HG03175 (cell line): Measurements from ENCODE around the gene EXOSC1.
"Not testable (repeated sequence)": the region's sequence is repeated elsewhere in the genome, so short reads cannot be mapped to it uniquely, and the experiment has no call there.

Experiments used
- ATAC-seq: cut with Tn5 transposase; IDR thresholded peaks from one replicate; pipeline ENCODE4 v1.9.1; 2021; ENCODE audit warnings: mild to moderate bottlenecking, moderate library complexity; ENCODE audit not compliant: unreplicated experiment

EXOSC1 gene

DNA sequence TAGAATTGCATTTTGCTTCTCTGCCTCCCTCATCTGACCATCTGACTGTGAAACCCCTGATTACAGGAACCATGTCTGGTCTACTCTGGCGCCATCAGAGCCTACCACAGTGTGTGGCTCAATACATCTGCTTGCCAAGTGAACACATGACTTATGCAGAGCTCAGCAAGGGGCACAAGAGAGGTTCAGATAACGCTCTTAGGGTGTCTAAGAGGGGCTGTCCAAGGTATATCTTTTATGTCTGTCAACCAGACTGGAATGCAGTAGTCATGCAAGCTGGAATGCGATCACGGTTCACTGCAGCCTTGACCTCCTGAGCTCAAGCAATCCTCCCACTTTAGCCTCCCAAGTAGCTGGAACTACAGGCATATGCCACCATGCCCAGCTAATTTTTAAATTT, 34.4 kb downstream of the EXOSC1 start:
- ATAC-seq, result no peak

DNA sequence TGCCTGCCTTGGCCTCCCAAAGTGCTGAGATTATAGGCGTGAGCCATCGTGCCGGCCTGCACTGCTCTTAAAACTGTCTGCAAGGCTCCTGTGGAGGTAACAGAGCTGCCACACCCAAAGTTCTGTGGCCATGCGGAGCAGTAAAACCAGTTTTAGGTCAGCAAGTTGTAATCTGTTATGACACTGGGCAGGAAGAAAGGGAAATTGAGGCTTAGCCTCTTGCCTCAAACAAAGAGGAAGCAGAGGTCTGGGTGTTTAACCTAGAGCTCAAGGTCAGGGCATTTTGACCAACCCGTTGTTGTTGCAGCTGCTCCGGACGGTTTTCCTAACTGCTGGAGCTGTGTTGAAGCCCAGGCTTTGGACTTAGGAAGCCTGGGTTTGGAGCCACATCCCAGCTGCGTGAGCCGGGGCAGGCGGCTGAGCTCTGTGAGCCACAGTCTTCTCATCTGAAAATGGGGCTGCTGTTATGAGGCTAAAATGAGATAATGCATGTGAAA, 37.3 kb downstream of the EXOSC1 start:
- ATAC-seq, result no peak

DNA sequence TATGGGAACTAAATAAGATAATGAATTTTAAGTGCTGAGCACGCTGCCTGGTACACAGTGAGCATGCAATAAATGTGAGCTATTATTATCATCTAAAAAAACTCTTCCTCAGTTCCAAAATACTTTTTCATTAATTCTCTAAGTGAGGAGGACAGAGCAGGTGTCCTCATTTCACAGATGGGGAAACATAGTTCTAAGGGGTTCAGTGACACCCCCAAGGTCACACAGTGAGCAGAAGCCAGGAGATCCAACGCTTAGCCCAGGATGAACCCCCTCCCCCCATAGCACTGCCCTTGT, 37.9 kb downstream of the EXOSC1 start:
- ATAC-seq, result no peak

DNA sequence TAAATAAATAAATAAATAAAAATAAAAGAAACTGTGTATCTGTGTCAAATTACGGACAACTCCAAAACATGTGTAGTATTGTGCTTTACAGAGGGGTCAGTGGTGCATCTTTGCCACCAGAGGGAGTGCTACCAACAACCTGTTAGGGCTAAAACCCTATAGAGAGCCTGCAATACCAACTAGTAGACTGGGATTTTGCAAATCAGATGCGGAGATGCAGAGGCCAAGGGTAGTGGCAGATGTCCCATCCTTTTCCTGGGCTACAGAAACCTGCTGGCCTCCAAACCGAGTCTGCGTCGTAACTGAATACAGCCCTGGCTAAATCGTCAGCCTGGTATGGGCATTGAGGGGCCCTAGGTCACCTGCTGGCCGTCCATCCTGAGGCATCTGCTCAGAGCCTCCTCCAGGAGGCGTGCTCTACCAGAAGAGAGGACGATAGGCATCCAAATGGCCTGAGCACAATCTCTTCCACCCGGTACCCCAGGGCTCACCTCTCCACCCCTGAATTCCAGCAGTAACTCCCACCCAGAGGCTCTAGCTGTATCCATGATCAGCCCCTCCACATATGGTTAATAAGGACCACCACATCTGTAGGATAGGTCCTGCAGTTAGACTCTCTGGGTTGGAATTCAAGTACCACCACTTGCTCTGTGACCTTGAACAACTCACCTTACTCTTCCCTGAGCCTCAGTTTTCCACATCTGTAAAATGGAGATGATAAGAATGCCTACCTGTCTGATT, 38.4 kb downstream of the EXOSC1 start:
- ATAC-seq, result peak; percentile 93

DNA sequence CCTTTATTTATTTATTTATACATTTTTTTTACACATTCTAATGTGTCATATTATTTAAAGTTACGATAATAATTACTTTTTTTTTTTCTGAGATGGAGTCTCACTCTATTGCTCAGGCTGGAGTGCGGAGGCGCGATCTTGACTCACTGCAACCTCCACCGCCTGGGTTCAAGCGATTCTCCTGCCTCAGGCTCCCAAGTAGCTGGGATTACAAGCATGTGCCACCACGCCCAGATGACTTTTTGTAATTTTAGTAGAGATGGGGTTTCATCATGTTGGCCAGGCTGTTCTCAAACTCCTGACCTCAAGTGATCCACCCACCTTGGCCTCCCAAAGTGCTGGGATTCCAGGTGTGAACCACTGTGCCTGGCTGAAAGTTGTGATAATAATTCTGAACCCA, 39.3 kb downstream of the EXOSC1 start:
- ATAC-seq, result not testable (repeated sequence)

DNA sequence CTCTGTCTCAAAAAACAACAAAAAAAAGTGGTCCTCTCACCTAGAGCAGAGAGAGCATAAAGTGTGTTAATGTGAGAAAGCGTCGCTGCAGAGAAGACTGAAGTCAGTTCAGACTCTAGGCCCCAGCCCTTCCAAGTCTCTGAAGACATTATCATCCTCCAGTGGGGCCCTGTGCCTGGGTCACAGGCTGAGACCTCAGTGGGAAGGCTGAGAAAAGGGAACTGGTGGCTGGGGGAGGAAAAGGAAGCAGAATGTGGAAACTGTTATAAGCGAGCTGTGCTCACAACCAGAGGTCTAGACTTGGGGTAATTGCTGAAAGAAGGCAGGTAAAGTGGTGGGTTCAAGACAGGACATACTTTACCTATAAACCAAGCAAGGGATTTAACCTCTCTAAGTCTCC, 39.7 kb downstream of the EXOSC1 start:
- ATAC-seq, result no peak

DNA sequence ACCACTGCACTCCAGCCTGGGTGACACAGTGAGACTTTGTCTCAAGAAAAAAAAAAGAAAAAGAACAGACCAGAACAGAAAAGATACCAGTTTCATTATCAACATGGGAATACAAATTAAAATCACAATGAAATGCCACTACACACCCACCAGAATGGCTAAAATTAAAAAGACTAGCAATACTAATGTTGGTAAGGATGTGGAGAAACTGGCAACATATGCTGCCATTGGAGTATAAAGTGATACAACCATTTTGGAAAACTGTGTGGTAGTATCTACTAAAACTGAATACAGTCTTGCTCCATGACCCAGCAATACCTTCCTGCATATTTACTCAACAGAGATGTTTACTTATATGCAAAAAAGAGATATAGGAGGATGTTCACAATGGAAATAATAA, 41.8 kb downstream of the EXOSC1 start:
- ATAC-seq, result no peak

DNA sequence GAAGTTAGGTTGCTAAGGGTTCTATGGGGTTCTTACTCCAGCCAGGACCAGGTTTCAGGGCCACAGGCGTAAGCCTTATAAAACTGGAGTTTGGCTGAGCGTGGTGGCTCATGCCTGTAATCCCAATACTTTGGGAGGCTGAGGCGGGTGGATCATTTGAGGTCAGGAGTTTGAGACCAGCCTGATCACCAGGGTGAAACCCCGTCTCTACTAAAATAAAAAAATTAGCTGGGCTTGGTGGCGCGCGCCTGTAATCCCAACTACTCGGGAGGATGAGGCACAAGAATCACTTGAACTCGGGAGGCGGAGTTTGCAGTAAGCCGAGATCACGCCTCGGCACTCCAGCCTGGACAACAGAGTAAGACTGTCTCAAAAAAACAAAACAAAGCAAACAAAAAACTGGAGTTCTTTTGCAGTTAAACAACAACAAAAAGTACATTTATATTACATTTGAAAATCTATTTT, 44.3 kb downstream of the EXOSC1 start:
- ATAC-seq, result no peak

DNA sequence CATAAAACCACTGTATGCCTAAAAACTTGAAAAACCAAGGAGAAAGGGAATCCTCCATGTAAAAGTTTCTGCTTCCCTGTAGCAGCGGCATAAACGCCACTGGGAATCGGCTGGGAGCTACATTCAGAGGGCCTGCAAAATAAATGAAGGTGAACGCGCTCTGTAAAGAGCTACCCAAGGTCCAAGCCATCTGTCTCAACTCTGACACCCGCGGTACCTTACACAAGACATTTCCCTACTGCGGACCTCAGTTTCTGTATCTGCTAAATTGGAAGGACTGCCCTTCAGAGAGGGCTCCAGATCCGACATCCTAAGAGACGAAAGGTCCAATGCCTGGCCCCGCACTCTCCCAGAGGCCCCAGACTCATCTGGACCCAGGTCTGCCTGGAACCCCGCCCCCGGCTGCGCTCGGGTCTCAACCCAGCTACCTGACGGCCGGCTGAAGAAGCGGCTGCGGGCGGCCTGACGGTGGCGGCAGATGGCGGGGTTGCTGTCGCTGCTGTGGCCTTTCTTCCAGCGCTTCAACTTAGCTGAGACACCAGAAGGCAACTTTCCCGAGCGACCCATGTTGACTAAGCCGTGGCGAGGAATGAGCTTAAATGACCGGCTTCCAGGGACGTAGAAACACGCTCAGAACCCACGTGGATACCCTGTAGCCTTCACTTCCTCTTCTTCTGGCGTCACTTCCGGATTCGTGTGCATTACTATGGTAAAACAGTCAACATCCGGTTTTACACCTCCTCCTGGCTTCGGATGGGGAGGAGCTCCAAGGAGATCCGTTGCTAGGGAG, 44.9 kb downstream of the EXOSC1 start, which contains the start of gene RRP12:
Gene RRP12, minus strand, starts transcription at position 676 of the 790 bp plus-strand sequence. Its CDS starts 109 bp downstream, at position 567.
- ATAC-seq, result peak; percentile 95

DNA sequence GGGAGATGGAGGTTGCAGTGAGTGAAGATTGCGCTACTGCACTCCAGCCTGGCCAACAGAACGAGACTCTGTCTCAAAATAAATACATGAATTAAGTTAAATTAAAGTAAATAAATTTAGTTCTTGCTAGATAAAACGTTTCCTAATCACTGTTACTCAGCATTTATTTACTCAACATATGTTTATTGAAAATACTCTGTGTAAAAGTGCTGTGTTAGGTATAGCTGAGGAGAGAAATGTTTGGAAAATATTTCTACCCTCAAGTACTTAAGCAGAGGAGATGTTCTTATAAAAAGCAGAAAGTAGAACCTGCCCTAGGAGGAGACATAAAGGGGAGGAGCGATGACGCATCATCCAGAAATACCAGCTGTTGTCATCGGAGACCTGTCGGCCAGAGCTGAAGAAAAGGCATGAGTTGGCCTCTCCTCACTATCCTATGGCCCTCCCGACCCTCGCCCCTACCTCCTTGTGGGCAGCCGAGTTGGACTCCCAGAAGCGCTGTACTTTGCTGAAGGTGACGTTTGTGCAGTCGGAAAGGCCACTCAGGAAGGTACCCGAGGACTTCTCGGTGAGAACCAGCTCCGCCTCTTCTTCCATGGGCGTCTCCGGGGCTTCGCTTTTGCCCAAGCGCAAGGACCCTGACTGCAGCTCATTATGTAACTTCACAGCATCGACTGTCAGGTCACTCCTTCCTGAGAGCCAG, 45.8 kb downstream of the EXOSC1 start:
- peak; percentile 35 for ATAC-seq

DNA sequence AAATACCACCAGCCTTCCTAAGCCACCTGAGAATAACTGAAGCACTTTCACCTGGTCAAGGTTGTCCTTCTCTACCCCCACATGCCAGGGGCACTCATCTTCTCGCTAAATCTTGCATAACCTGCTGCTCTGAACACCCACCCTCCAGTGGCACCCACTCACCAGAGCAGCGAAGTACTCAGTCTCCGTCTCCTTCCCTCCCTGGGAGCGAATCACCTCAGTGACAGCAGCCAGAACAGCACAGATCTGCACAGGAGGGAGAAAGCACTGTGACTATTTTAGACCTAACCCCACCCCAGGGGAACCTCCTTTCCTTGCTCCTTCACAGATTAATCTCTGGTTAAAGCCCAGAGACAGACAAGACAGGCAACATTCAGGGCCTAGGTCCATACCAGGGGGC, 49.8 kb downstream of the EXOSC1 start:
- no peak for ATAC-seq

DNA sequence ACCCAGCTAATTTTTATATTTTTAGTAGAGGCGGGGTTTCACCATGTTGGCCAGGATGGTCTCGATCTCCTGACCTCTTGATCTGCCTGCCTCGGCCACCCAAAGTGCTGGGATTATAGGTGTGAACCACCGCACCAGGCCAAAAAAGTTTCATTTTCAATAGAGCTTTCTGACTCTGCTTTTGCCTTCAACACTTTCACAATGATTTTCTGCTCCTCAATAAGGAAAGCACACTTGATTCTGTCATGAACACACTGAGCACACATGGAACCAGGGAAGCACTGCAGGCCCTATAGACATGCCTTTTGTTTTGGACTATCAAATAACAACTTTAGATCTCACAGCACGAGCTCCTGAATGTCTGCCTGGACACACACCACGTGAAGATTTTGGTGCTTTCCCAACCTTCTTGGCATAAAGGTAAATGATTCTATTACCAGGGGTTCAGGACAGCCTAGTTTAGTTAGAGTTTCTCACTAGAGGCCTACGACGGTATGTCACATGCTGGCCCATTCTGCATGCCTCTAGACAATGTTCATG, 52.7 kb downstream of the EXOSC1 start:
- no peak for ATAC-seq

DNA sequence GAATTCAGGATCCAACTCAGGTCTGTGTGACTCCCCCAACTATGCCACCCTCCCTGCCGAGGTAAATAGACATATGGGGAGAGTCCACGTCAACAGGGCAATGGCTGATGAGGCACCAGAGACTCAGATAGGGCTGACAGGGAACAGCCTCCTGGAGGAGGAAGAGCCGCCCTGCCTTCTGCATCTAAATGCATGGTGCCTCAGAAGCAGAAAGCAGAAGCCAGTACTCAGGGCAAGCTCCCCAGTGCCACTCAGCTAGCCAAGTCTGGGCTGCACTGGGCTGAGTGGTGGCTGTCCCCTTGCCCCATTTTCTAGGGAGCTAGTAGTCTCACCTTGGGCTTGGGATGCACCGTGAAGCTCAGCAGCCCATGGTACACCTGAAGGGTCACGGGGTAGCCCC, 55.7 kb downstream of the EXOSC1 start:
- no peak for ATAC-seq

DNA sequence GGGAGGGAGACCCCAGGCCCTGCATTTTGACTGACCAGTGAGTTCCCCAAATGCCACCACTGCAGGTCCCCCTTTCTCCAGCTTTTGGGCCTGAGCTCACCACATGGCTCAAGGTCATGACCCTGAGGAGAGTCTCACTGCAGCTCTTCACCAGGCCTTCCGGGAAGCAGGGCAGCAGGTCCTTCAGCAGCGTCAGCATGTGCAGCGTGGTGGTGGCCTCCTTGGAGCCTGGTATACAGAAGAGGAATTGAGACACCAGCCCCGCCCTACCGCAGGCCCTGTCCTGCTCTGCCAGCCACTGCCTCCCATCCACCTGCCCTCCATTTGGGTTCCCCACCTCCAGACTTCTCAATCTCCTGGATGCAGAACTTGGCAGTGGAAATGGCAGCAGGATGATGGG, 57.7 kb downstream of the EXOSC1 start:
- ATAC-seq, result no peak
